Heart right ventricle (tissue), 16 donors: ENCODE results near the gene ZNF169. TPM values are rescaled to one million over a fixed set of nuclear protein-coding genes. Genes with fewer than 3 reads are reported as not detected.

ENCODE experiments used
- ATAC-seq, 8 donors: fragments of 200-7000 bp; cut with Tn5 transposase; one replicate each; pipeline ENCODE4 v1.9.1; 2020; ENCODE audit warnings: mild to moderate bottlenecking in 8 of 8, moderate library complexity in 8 of 8, moderate number of reproducible peaks in 1 of 8
- DNase-seq, 2 donors: peaks; one replicate each; pipeline ENCODE4 v3.0.0-alpha.2; 2020
- H3K27ac ChIP-seq, 10 donors: fragments of 200-600 bp; sonication (generic) in 2 of 10; one replicate each; pipeline versions ENCODE4 v1.5.0 to v1.8.0; 2020 to 2022; ENCODE audit warnings: mild to moderate bottlenecking in 3 of 10
- H3K27me3 ChIP-seq, 7 donors: fragments of 200-600 bp; one replicate each; pipeline ENCODE4 v1.8.0; 2021 to 2022; ENCODE audit warnings: mild to moderate bottlenecking in 2 of 7
- H3K36me3 ChIP-seq, 9 donors: fragments of 200-600 bp; sonication (generic) in 1 of 9; one replicate each; pipeline versions ENCODE4 v1.5.0 to v1.8.0; 2020 to 2022; ENCODE audit warnings: mild to moderate bottlenecking in 2 of 9
- H3K4me1 ChIP-seq, 9 donors: fragments of 200-600 bp; sonication (generic) in 1 of 9; one replicate each; pipeline versions ENCODE4 v1.5.0 to v1.8.0; 2020 to 2022; ENCODE audit warnings: mild to moderate bottlenecking in 4 of 9
- H3K4me3 ChIP-seq, 10 donors: fragments of 200-600 bp; sonication (generic) in 2 of 10; one replicate each; pipeline versions ENCODE4 v1.5.0 to v1.8.0; 2020 to 2022; ENCODE audit warnings: mild to moderate bottlenecking in 7 of 10, moderate library complexity in 2 of 10
- H3K9me3 ChIP-seq, 11 donors: fragments of 200-600 bp in 10 of 11; sonication (generic) in 2 of 11; one replicate each; pipeline versions ENCODE4 v1.5.0 to v1.8.0; 2013 to 2022; ENCODE audit warnings: mild to moderate bottlenecking in 2 of 11, control low read depth in 1 of 11, moderate library complexity in 1 of 11
- CTCF ChIP-seq, 9 donors: fragments of 200-600 bp; sonication (generic) in 2 of 9; IDR thresholded peaks; one replicate each; pipeline versions ENCODE4 v1.5.0 to v1.8.0; 2021 to 2022; ENCODE audit warnings: antibody characterized with exemption in 9 of 9, mild to moderate bottlenecking in 5 of 9, moderate library complexity in 1 of 9
- WGBS, 2 donors: extraction: QIAGEN DNeasy Blood & Tissue Kit; methylation state at CpG; one replicate each; pipeline ENCODE4 v1.1.7; 2013; ENCODE audit warnings: inconsistent platforms in 1 of 2; 5-methylcytosine and 5-hydroxymethylcytosine counted together
- intact Hi-C, 10 donors: fragments of 100-400 bp; cut with DNase I; formaldehyde crosslinking; loops; one replicate each; pipeline versions ENCODE4 v1.11.1 to v1.14.2; 2022
- polyA plus RNA-seq, 2 donors: library from polyadenylated mRNA; stranded (reverse); fragments of 200-250 nt; gene quantifications; one replicate each; pipeline ENCODE4 v1.2.3, GENCODE V29; 2013
- total RNA-seq, 10 donors: library from RNA; stranded (reverse); fragmentation: NEBNext Ultra II Directional in 3 of 10; extraction: Animal tissue kit (Norgen Biotek cat#: 25700) in 3 of 10; gene quantifications; one replicate each; pipeline versions ENCODE4 v1.2.1 to v1.2.4, GENCODE V29; 2021 to 2023
- donor health status: Arrhythmogenic right ventricular cardiomyopathy.
- donor health status: ischemic (EF 13 %, LVEDD 7.1; RV severe dilation, severe dysfunction).
- donor health status: healthy with polysubstance abuse.
- donor health status: DM: no; HTN: yes; CAD: no.
- donor health status: DM: no; HTN: no; CAD: no.
- donor health status: ischemic (EF 25% LVEDD 6.9; RV normal size, moderate dysfunction).
- donor health status: ischemic (EF 25% LVEDD 5.7; RV mildly dilated, moderate dysfunction).
- donor health status: healthy.
- donor health status: DM: yes; HTN: yes; CAD: no.
- donor health status: Ischemic cardiomyopathy.
- donor health status: ischemic (EF 35%, LVEDD 5.7; RV mildly dilated, moderate dysfunction).
- donor health status: nonischemic (EF 11% LVEDD 7.7; RV severe dilation, severe dysfunction).
- donor health status: DM: yes; HTN: yes; CAD: no.
- donor health status: PGD.
- donor health status: ischemic (EF 29% LVEDD 5.4; RV normal size, mild dysfunction).
- donor health status: nonischemic (EF 23%, LVEDD 6.1; RV moderate dilation, normal function).

ZNF169 gene
- total and polyA plus RNA-seq, 12 donors: 1.1 to 3.1 (median 2.4) TPM

DNA sequence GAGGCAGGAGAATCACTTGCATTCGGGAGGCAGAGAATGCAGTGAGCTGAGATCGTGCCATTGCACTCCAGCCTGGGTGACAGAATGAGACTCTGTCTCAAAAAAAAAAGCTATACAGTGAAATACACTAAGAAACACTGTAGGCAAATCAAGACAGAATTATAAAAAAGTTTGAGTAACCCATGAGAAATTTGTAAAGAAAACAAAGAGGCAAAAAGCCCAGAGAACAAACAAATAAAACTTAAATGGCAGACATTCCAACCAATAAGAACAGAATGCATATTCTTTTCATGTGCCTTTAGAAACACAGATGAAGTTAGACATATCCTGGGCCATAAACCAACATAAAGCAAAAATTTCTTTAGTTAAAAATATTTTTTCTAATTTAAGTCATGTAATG, 30.6 kb downstream of the ZNF169 start:
- Histone ChIP-seq H3K4me1 (peaks cover 0 to 11% (median 0%) of the 10 kb centered on the region in 9 donors), H3K27me3 (no peaks in the 10 kb centered on the region), H3K36me3 (peaks cover 0 to 57% (median 17%) of the 10 kb centered on the region in 9 donors), H3K27ac (no peak overlapping the region), H3K4me3 (no peak overlapping the region), H3K9me3 (peaks cover 0 to 9% (median 0%) of the 10 kb centered on the region in 11 donors)
- intact Hi-C loops: no loop called here
- ATAC-seq (no peak), DNase-seq (no peak)
- WGBS, 2 donors: 86 to 88% methylated on average over 2 of the region's 2 CpGs
- no peak for TF ChIP-seq CTCF (IDR thresholded peaks at IDR 0.05)

DNA sequence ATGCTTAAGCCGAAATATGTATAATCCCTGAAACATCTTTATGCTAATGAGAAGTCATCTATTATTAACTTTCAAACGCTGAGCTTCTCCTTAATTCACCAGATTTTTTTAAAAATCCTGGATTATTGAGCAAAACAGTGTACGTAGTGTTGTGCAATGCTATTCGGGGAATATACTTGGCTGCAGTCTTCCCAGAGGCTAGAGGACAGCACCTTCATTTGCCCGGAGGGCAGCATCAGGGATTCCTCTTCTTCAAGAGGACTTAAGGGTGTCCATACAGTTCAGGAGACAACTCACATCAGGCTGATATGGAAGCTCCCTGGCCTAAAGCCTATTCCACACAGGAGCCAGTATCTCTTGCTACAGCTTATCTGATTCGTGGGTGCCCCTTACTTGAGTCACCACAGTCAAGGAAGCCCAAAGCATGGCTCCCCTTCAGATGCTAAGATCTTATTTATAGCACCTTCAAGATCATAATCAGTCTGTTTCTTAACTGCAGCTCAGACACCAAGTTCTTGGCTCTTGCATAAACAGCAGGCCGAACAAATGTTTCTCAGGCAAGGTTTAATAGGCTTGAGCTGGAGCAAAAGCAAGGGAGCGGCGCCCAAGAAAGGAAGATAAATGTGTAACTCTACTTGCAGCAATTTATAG, 40.0 kb downstream of the ZNF169 start:
- Histone ChIP-seq H3K9me3 (no peaks in the 10 kb centered on the region), H3K4me3 (no peak overlapping the region), H3K27me3 (no peaks in the 10 kb centered on the region), H3K27ac (no peak overlapping the region), H3K4me1 (peaks cover 0 to 4% (median 0%) of the 10 kb centered on the region in 9 donors), H3K36me3 (peaks cover 0 to 44% (median 0%) of the 10 kb centered on the region in 9 donors)
- 82 to 88% methylated on average over 9 of the region's 9 CpGs for WGBS, 2 donors
- intact Hi-C loops: no loop called here
- DNase-seq (no peak), ATAC-seq (no peak)
- TF ChIP-seq CTCF (IDR thresholded peaks at IDR 0.05): no peak

- ATAC-seq: peak in 2 of 8 donors; percentile 31 to 38
- 91 to 92% methylated on average over 20 of the region's 20 CpGs for WGBS, 2 donors
- no peak for TF ChIP-seq CTCF (IDR thresholded peaks at IDR 0.05)
- no peak for DNase-seq
- Histone ChIP-seq H3K27ac (no peak overlapping the region), H3K4me3 (no peak overlapping the region), H3K36me3 (peaks cover 0 to 28% (median 0%) of the 10 kb centered on the region in 9 donors), H3K4me1 (no peaks in the 10 kb centered on the region), H3K9me3 (no peaks in the 10 kb centered on the region), H3K27me3 (no peaks in the 10 kb centered on the region)
- intact Hi-C loops: no loop called here
Observed at GRCh38 chr9:94300470-94301301, 41.6 kb downstream of the ZNF169 start.

DNA sequence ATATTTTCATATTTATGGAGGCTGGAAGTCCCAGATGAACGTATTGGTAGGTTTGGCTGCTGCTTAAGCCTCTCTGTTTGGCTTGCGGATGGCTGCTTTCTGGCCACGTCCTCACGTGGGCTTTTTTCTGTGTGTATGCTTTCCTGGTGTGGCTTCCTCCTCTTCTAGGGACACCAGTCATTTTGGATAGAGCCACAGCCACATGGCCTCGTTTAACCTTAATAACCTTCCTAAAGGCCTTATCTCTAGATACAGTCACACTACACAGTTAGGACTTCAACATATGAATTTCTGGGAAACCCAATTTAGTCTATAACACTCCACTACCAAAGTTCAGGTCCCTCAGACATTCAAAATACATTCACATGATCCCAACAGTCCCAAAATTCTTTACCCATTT, 42.5 kb downstream of the ZNF169 start:
- ATAC-seq: no peak
- no peak for DNase-seq
- no peak overlapping the region for H3K27ac ChIP-seq
- intact Hi-C loops: no loop called here
- H3K9me3 ChIP-seq: no peaks in the 10 kb centered on the region
- peaks cover 0 to 19% (median 0%) of the 10 kb centered on the region in 9 donors for H3K36me3 ChIP-seq
- 89 to 90% methylated on average over 5 of the region's 5 CpGs for WGBS, 2 donors
- no peak overlapping the region for H3K4me3 ChIP-seq
- no peaks in the 10 kb centered on the region for H3K27me3 ChIP-seq
- no peaks in the 10 kb centered on the region for H3K4me1 ChIP-seq
- no peak for TF ChIP-seq CTCF (IDR thresholded peaks at IDR 0.05)
